ENCODE measurements around the gene SALL3. TPM values are rescaled to one million over a fixed set of nuclear protein-coding genes. Genes with fewer than 3 reads are reported as not detected.

Gene SALL3
- total and polyA plus RNA-seq, 2 experiments from 2014 or later: 0.09 to 3.0 TPM

GRCh38 chr18:78996741-78997490, 17.3 kb downstream of the SALL3 start:
- Histone ChIP-seq H3K27ac (no peak overlapping the region), H3K27me3 (no peaks in the 10 kb centered on the region), H3K4me3 (no peak overlapping the region), H3K36me3 (no peaks in the 10 kb centered on the region), H3K9me3 (ENCODE audit: low read depth) (no peaks in the 10 kb centered on the region), H3K4me1 (ENCODE audit: low read depth) (no peaks in the 10 kb centered on the region)
- TF ChIP-seq, protein P1, sequence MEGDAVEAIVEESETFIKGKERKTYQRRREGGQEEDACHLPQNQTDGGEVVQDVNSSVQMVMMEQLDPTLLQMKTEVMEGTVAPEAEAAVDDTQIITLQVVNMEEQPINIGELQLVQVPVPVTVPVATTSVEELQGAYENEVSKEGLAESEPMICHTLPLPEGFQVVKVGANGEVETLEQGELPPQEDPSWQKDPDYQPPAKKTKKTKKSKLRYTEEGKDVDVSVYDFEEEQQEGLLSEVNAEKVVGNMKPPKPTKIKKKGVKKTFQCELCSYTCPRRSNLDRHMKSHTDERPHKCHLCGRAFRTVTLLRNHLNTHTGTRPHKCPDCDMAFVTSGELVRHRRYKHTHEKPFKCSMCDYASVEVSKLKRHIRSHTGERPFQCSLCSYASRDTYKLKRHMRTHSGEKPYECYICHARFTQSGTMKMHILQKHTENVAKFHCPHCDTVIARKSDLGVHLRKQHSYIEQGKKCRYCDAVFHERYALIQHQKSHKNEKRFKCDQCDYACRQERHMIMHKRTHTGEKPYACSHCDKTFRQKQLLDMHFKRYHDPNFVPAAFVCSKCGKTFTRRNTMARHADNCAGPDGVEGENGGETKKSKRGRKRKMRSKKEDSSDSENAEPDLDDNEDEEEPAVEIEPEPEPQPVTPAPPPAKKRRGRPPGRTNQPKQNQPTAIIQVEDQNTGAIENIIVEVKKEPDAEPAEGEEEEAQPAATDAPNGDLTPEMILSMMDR (IDR thresholded peaks at IDR 0.05; ENCODE audit: low read depth, low read length): no peak
- no peak for DNase-seq (ENCODE audit: low read depth in 1 of 2, low spot score in 1 of 2)

GRCh38 chr18:78998371-78999071, 18.9 kb downstream of the SALL3 start:
- Histone ChIP-seq H3K27ac (no peak overlapping the region), H3K4me3 (no peak overlapping the region), H3K36me3 (no peaks in the 10 kb centered on the region), H3K4me1 (ENCODE audit: low read depth) (no peaks in the 10 kb centered on the region), H3K9me3 (ENCODE audit: low read depth) (no peaks in the 10 kb centered on the region), H3K27me3 (no peaks in the 10 kb centered on the region)
- DNase-seq (ENCODE audit: low read depth in 1 of 2, low spot score in 1 of 2): no peak
- TF ChIP-seq, protein P1 (IDR thresholded peaks at IDR 0.05; ENCODE audit: low read depth, low read length): no peak

GRCh38 chr18:78999939-79000338, 20.3 kb downstream of the SALL3 start:
- Histone ChIP-seq H3K27me3 (no peaks in the 10 kb centered on the region), H3K9me3 (ENCODE audit: low read depth) (no peaks in the 10 kb centered on the region), H3K27ac (no peak overlapping the region), H3K4me1 (ENCODE audit: low read depth) (no peaks in the 10 kb centered on the region), H3K4me3 (no peak overlapping the region), H3K36me3 (no peaks in the 10 kb centered on the region)
- DNase-seq (ENCODE audit: low read depth in 1 of 2, low spot score in 1 of 2): no peak
- TF ChIP-seq, protein P1 (IDR thresholded peaks at IDR 0.05; ENCODE audit: low read depth, low read length): no peak

- Histone ChIP-seq H3K9me3 (ENCODE audit: low read depth) (no peaks in the 10 kb centered on the region), H3K4me3 (no peak overlapping the region), H3K4me1 (ENCODE audit: low read depth) (no peaks in the 10 kb centered on the region), H3K27me3 (no peaks in the 10 kb centered on the region), H3K36me3 (no peaks in the 10 kb centered on the region), H3K27ac (no peak overlapping the region)
- no peak for DNase-seq (ENCODE audit: low read depth in 1 of 2, low spot score in 1 of 2)
- TF ChIP-seq, protein P1 (IDR thresholded peaks at IDR 0.05; ENCODE audit: low read depth, low read length): no peak
Measured at GRCh38 chr18:79000997-79001396, 21.4 kb downstream of the SALL3 start.

- Histone ChIP-seq H3K36me3 (no peaks in the 10 kb centered on the region), H3K9me3 (ENCODE audit: low read depth) (no peaks in the 10 kb centered on the region), H3K4me3 (no peak overlapping the region), H3K27me3 (no peaks in the 10 kb centered on the region), H3K4me1 (ENCODE audit: low read depth) (no peaks in the 10 kb centered on the region), H3K27ac (no peak overlapping the region)
- TF ChIP-seq, protein P1 (IDR thresholded peaks at IDR 0.05; ENCODE audit: low read depth, low read length): no peak
- no peak for DNase-seq (ENCODE audit: low read depth in 1 of 2, low spot score in 1 of 2)
Measured at GRCh38 chr18:79005653-79006052, 26.0 kb downstream of the SALL3 start.
